IPS-20b (cell line): ENCODE results near the gene NAA15.
"Not testable (repeated sequence)": the region's sequence is repeated elsewhere in the genome, so short reads cannot be mapped to it uniquely, and the experiment has no call there.

Source experiments
- H3K27ac ChIP-seq: one replicate; pipeline ENCODE4 v1.5.1; 2013; ENCODE audit warnings: low read length
- H3K27me3 ChIP-seq: 2 replicates; pipeline ENCODE4 v1.6.1; 2013; ENCODE audit warnings: mild to moderate bottlenecking, low read length, inconsistent platforms; ENCODE audit not compliant: insufficient read depth
- H3K36me3 ChIP-seq: 2 replicates; pipeline ENCODE4 v1.6.1; 2013; ENCODE audit warnings: low read depth, mild to moderate bottlenecking, inconsistent platforms, low read length, moderate library complexity; ENCODE audit not compliant: insufficient read depth
- H3K4me1 ChIP-seq: 2 replicates; pipeline ENCODE4 v1.6.1; 2013; ENCODE audit warnings: mild to moderate bottlenecking, control low read depth, inconsistent platforms, low read length, moderate library complexity; ENCODE audit not compliant: insufficient read depth
- H3K4me3 ChIP-seq: 2 replicates; pipeline ENCODE4 v1.5.1; 2013; ENCODE audit warnings: mild to moderate bottlenecking, low read length, inconsistent platforms
- H3K9ac ChIP-seq: 2 replicates; pipeline ENCODE4 v1.6.1; 2013; ENCODE audit warnings: low read depth, mild to moderate bottlenecking, inconsistent platforms, low read length, moderate library complexity
- H3K9me3 ChIP-seq: 2 replicates; pipeline ENCODE4 v1.6.1; 2013; ENCODE audit warnings: mild to moderate bottlenecking, low read depth, low read length, inconsistent platforms; ENCODE audit not compliant: insufficient read depth

NAA15 gene

GRCh38 chr4:139301113-139301820 lies at the start of gene NAA15:
Gene NAA15 (plus strand): TSS chr4:139301505. CDS start chr4:139301778, 273 bp downstream.
- H3K4me1 ChIP-seq = peaks cover 10% of the 10 kb centered on the region; the same call in 1 of the 2 replicates
- H3K27ac ChIP-seq = peak within 1 kb of the TSS; percentile 87
- peak within 1 kb of the TSS; percentile 78 for H3K4me3 ChIP-seq
- H3K9me3 ChIP-seq = peaks cover 6% of the 10 kb centered on the region
- no peaks in the 10 kb centered on the region for H3K27me3 ChIP-seq
- peaks cover 22% of the 10 kb centered on the region for H3K36me3 ChIP-seq
- peak within 1 kb of the TSS; percentile 84 for H3K9ac ChIP-seq

DNA sequence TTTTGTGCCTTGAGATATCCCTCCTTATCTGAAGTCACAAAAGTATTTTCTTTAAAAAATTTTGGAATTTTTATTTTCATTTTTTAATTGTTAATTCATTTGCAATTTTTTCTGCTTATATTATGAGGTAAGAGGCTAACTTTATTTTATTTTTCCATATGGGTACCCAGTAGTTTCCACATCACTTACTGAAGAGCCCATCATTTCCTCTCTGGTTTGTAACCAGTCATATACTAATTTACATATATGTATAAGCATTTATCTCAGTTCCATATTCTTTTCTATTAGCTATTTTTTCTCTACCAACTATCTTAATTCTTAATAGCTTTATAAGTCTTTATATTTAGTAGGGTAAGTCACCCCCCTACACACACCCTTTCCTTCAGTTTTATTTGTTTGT lies 48.3 kb upstream of the NAA15 start:
- H3K9me3 ChIP-seq = no peaks in the 10 kb centered on the region
- H3K4me3 ChIP-seq = no peak overlapping the region
- no peaks in the 10 kb centered on the region for H3K27me3 ChIP-seq
- no peak overlapping the region for H3K9ac ChIP-seq
- H3K4me1 ChIP-seq = no peaks in the 10 kb centered on the region
- no peaks in the 10 kb centered on the region for H3K36me3 ChIP-seq
- no peak overlapping the region for H3K27ac ChIP-seq

DNA sequence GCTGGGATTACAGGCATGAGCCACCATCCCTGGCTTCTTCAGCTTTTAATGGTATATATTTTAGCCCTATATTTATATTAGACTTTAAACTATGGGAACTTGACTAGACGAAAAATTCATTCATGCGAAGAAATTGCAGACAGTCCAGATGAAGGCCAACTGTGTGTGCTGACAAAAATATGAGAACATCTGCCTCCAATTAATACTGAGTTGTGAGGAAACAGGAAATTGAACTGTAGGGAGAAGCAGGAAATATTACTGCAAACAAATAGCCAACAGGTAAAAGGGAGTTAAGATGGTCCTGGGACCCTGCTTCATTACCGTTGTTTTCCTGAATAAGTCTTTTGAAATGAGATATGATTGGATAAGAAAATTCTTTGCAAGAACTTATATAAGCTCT lies 47.6 kb upstream of the NAA15 start:
- H3K27ac ChIP-seq = no peak overlapping the region

DNA sequence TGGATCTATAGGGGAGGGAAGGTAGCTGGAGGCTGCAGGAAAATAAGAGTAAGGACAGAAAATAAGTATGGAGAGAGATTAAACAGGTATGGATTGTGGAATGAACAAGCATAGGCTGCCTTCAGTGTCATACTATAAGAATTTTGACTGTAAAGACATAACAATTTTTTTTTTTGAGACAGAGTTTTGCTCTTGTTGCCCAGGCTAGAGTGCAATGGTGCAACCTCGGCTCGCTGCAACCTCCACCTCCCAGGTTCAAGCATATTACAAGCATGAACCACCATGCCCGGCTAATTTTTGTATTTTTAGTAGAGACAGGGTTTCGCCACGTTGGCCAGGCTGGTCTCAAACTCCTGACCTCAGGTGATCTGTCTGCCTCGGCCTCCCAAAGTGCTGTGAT lies 45.7 kb upstream of the NAA15 start:
- not testable (repeated sequence) for H3K9ac ChIP-seq, H3K27me3 ChIP-seq, H3K27ac ChIP-seq, H3K36me3 ChIP-seq, H3K4me3 ChIP-seq, H3K4me1 ChIP-seq, H3K9me3 ChIP-seq

More for the DNA sequence above, 47.6 kb upstream of the NAA15 start:
- Histone ChIP-seq H3K4me1 (no peaks in the 10 kb centered on the region), H3K27me3 (no peaks in the 10 kb centered on the region), H3K9ac (no peak overlapping the region), H3K4me3 (no peak overlapping the region), H3K36me3 (no peaks in the 10 kb centered on the region), H3K9me3 (no peaks in the 10 kb centered on the region)

DNA sequence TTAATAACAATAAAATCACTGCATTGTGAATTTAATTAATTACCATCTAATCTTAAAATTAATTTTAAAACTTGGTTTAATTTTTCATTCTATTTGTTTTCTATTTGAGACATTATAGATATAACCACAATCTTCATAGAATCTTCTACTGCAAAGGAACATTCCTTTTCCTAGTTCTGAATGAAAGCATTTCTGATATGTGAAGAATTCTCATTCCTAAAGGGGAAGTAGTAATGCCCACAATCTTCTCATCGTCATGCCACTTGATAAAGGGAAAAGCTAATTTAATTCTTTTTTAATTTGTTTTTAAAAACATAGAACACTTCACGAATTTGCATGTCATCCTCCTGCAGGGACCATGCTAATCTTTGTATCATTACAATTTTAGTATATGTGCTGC lies 45.0 kb upstream of the NAA15 start:
- no peak overlapping the region for H3K4me3 ChIP-seq
- H3K9ac ChIP-seq = no peak overlapping the region
- no peaks in the 10 kb centered on the region for H3K27me3 ChIP-seq
- no peaks in the 10 kb centered on the region for H3K36me3 ChIP-seq
- H3K4me1 ChIP-seq = no peaks in the 10 kb centered on the region
- H3K27ac ChIP-seq = no peak overlapping the region
- H3K9me3 ChIP-seq = no peaks in the 10 kb centered on the region

DNA sequence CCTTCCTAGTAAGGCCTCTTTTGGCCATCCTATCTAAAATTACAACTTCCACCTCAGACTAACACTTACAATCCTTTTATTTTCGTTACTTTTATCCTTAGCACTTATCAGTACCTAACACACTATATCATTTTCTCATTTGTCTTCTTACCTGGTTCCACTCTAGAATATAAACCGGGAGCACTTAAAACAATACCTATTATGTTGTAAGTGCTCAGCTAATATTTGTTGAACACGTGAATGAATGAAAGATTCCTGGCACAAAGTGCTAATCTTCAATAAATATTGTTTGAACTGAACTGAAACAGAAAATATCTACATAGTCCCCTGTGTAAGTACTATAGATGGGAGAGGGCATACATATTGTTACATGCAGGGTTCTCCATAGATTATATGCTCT lies 35.7 kb upstream of the NAA15 start:
- H3K4me1 ChIP-seq = 0 out of 2 replicates have a peak, but pooled peaks cover 3% of the 10 kb centered on the region
- H3K27ac ChIP-seq = no peak overlapping the region
- no peak overlapping the region for H3K9ac ChIP-seq
- H3K4me3 ChIP-seq = no peak overlapping the region
- H3K9me3 ChIP-seq = no peaks in the 10 kb centered on the region
- H3K27me3 ChIP-seq = no peaks in the 10 kb centered on the region
- no peaks in the 10 kb centered on the region for H3K36me3 ChIP-seq

DNA sequence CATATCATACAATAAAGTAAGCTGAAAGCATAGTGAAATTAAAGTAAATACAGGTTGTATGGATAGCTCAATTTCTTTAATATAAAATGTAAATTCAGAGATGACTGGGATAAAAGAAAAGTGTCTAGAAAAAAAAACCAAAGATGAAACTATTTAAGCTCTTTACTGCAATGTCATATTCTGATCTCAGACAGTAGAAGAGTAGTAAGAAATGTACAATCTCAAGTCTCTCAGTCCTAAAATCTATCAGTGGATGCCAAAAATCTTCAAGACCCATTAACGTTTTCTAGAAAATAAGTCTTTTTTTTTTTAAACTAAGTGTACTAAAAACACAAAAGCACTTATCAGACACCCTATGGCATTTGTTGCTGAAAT lies 35.1 kb upstream of the NAA15 start:
- no peaks in the 10 kb centered on the region for H3K27me3 ChIP-seq
- no peak overlapping the region for H3K9ac ChIP-seq
- no peaks in the 10 kb centered on the region for H3K36me3 ChIP-seq
- no peaks in the 10 kb centered on the region for H3K9me3 ChIP-seq
- 0 out of 2 replicates have a peak, but pooled peaks cover 3% of the 10 kb centered on the region for H3K4me1 ChIP-seq
- no peak overlapping the region for H3K4me3 ChIP-seq
- no peak overlapping the region for H3K27ac ChIP-seq

DNA sequence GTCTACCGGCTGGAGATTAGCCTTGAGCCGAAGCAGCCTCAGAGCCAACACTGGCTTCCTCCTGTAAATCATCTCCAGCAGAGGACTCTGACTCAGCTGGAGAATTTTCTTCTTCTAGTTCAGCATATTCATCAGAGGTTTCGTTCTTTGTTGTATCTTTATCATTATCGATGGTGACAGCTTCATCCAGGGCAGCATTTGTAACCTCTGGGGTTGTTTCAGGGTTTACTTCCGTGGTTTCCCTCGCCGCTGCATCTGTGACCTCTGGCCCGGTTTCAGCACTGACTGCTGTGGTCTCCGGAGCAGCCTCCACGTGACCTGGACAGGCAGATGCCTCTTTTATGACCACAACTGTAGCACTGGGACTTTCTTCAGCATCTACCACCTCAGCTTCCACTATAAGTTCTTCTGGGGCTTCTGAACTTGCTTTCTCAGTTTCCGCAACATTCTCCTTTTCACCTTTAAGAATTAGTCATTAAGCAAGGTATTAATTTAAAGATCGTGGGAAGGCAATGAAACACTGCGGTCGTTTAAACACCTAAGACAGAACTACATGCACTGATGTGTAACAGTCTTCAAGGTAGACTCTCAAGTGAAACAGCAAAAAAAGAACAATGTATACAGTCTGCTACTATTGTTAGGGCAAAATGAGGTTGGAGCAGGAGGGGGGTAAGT lies 34.6 kb upstream of the NAA15 start:
- no peak overlapping the region for H3K4me3 ChIP-seq

DNA sequence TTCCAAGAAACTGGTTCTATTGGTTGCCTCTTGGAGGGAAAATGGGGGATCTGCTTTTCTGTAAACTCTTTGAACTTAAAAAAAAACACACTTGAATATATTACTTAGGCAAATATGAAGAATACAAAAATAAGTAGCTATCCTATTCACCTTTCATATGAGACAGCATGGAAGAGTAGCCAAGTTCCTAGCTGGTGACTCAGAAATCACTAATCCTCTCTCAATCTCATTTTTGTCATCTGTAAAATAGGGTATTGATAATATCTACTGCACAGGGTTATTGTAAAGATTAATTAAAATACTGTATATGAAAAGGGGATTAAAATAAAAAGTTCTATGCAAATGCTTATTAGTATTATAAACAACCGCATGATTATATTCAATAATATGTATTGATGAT lies 34.0 kb upstream of the NAA15 start:
- H3K27me3 ChIP-seq = no peaks in the 10 kb centered on the region
- no peak overlapping the region for H3K4me3 ChIP-seq
- no peak overlapping the region for H3K9ac ChIP-seq
- H3K9me3 ChIP-seq = no peaks in the 10 kb centered on the region
- no peak overlapping the region for H3K27ac ChIP-seq
- H3K4me1 ChIP-seq = 0 out of 2 replicates have a peak, but pooled peaks cover 3% of the 10 kb centered on the region
- H3K36me3 ChIP-seq = no peaks in the 10 kb centered on the region

More for the DNA sequence above, 34.6 kb upstream of the NAA15 start:
- H3K27me3 ChIP-seq = no peaks in the 10 kb centered on the region
- H3K9me3 ChIP-seq = no peaks in the 10 kb centered on the region
- no peak overlapping the region for H3K27ac ChIP-seq
- 0 out of 2 replicates have a peak, but pooled peaks cover 3% of the 10 kb centered on the region for H3K4me1 ChIP-seq
- H3K9ac ChIP-seq = no peak overlapping the region
- no peaks in the 10 kb centered on the region for H3K36me3 ChIP-seq

- no peaks in the 10 kb centered on the region for H3K9me3 ChIP-seq
- no peak overlapping the region for H3K9ac ChIP-seq
- no peaks in the 10 kb centered on the region for H3K4me1 ChIP-seq
- peaks cover 29% of the 10 kb centered on the region for H3K27me3 ChIP-seq
- no peaks in the 10 kb centered on the region for H3K36me3 ChIP-seq
- no peak overlapping the region for H3K4me3 ChIP-seq
- H3K27ac ChIP-seq = no peak overlapping the region
These were observed 27.5 kb upstream of the NAA15 start for GRCh38 chr4:139273835-139274234.

DNA sequence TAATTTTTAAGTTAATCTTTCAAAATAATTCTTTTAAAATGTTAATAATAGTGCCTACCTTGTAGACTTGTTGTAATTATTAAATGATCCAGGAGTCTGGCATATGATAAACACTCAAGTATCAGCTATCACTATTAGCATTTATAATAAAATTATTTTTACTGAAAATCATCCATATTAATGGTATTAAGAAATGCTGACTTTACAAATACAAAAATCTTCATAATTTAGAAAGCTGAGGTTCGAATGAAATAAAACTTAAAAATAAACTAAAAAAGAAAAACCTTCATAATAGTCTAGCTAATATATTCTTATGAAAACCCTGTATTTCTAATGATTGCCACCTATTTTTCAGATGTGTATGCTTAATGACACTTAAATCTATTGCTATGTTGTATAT lies 26.5 kb upstream of the NAA15 start:
- Histone ChIP-seq H3K27me3 (peaks cover 38% of the 10 kb centered on the region), H3K27ac (no peak overlapping the region), H3K9me3 (no peaks in the 10 kb centered on the region), H3K4me3 (no peak overlapping the region), H3K9ac (no peak overlapping the region), H3K4me1 (no peaks in the 10 kb centered on the region; the same call in 1 of the 2 replicates), H3K36me3 (no peaks in the 10 kb centered on the region)

GRCh38 chr4:139275281-139275735 lies 26.0 kb upstream of the NAA15 start:
- Histone ChIP-seq H3K27me3 (peaks cover 43% of the 10 kb centered on the region), H3K4me3 (no peak overlapping the region), H3K36me3 (no peaks in the 10 kb centered on the region), H3K9ac (no peak overlapping the region), H3K27ac (no peak overlapping the region), H3K9me3 (no peaks in the 10 kb centered on the region), H3K4me1 (no peaks in the 10 kb centered on the region; the same call in 1 of the 2 replicates)
